ENCODE results near the gene AXIN1.

- TF ChIP-seq CTCF (IDR thresholded peaks at IDR 0.05) (no peak), POLR2A (IDR thresholded peaks at IDR 0.05) (no peak)
These were observed 61.7 kb downstream of the AXIN1 start for GRCh38 chr16:290681-291405.
